Activated CD8-positive, alpha-beta memory T cell treated with anti-CD3 and anti-CD28 coated beads for 24 hours (primary cell): ENCODE measurements around the gene SEPTIN1.
"Not testable (repeated sequence)": the region's sequence is repeated elsewhere in the genome, so short reads cannot be mapped to it uniquely, and the experiment has no call there.

Experiments
- DNase-seq: peaks from one replicate; pipeline ENCODE4 v3.0.0-alpha.2; 2020

SEPTIN1 gene

DNA sequence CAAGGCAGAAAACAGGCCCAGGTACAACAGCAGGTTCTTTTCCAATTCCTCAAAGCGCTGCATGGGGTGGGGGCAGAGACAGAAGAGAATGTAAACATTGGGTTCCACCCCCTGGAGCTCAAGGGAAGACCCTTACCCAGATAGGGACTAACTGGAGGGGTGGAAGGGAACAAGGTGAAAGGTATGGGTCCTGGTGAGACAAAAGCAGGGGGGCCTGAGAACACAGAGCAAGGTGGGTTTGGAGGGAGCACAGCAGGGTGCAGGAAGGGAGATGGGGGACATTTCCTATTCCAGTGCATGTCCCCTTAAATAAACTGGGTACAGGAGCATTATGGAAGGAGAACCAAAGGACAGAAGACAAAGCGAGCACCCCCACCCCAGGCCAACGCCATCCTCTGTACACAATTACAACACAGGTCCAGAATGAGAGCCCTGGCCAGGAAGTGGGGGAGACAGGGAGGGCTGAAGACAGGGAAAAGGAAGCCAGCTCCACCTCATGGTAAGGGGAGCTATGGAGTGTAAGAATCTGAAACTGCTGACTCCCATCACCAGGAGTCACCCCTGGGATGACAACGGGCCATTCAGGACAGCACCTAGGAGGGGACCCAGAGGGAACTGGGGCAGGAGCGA is 25.2 kb downstream of the SEPTIN1 start:
- DNase-seq, result peak; percentile 52

DNA sequence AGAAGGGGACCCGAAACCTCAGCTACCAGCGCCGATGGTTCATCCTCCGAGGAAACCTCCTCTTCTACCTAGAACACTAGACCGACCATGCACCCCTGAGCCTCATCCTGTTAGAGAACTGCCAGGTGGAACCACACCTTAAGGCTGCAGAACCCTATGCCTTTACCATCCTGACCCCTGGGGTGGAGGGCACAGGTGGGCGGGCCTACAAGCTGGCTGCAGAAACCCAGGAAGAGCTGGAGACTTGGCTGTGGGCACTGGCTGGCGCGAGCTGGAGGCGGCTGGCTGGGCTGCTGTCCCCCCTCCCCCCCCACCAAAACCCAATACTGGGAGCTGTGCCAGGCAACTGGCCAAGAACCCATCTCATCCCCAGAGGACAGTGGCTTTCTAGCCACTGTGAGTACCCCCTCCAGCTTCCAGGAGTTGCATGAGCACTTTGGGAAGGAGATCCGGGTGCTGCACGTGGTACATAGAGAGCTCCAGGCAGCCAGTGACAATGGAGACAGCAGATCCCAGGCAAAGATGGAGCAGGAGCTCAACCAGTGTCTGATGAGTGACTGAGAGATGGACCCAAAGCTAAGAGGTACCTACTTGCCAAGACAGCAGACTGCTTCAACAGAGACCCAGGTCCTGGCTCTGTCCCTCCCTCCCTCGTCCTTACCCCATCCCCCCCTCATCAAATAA is 25.8 kb downstream of the SEPTIN1 start:
- DNase-seq, result peak; percentile 60

DNA sequence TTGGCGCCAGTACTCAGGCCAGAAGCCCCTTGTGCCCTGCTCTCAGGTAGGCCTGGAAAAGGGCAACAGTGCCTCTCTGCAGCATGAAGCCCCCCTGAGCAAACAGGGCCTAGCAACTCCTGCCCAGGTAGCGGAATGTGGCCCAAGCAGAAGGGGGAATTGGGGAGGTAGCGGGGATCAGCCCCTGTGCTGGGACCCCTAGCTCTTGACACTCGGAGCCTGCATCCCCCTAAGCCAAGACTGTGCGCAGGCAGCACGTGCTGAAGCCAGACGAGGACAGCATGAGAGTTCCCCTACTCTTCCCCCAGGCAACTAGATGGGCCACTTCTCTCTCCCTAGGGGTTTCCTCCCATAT is 26.4 kb downstream of the SEPTIN1 start:
- no peak for DNase-seq

DNA sequence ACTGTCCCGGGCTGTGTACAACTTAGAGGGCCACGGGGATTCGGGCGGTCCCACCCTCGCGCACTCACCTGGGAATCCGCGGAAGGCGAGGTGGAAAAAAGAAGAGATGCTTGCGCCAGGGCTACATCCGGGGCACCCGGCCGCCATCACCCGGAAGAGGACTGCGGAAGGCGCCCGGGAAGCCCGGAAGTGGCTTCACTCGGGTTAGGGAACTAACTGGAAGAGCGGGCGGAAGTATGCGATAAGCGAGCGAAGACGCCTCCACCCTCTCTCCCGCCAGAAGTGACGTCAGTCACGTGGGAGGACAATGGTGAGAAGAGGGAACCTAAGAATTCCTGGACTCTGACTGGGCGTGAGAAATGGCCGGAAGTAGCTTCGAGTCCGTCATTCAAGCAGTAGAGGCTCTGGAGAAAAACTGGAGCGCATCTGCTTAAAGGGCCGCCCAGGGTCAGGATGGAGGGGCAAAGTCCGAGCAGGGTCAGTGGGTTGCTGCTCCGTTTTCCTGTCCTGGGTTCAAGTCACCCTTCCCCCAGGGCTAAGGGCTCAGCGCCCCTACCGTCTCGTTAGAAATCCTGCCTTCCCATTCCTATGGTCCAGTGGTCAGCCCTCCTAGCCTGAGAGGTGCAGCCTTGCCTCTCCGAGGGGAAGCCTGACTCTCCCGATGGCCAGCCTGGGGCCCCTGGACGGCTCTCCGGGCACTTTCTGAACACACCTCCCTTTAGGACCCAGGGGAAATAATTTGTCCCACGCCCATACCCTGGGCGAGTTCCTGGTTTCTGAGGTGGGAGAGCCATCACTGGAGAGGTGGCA is 27.0 kb downstream of the SEPTIN1 start, which contains the start of gene CD2BP2:
Gene CD2BP2, minus strand, starts transcription at position 165 of the 810 bp plus-strand sequence. CDS start 627 bp downstream, outside the sequence.
- peak; percentile 90 for DNase-seq

DNA sequence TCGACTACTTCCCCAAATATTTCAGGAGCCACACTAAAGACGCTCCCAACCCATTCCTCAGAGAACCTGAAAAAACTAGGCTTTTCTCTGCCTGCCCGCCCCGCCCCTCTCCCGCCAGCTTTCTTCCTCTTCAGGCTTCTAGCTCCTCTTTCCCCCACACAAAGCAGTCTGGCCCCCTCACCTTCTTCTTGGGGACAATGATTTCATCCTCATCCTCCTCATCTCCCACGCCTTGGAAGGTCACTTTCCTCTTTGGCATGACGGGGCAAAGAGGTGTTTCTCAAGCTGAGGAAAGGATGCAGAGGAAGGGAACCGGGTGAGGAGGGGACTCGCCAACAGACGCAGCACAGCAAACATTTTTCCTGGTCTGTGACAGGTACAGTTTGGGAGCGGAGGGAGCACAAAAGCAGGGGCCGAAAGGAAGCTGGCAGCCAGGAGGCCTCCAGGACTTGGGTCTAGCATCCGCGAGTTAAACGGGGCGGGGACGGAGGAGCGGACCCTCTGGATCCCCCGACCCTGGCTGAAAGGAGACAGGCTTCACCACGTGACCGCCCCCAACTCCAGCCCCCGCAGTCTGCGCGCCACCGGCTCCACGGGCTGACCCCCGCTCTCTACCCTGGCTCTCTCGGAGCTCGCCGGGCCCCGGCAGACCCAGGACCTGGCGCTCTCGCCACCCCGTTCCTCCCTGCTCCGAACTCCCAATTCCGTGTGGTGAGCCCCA is 27.8 kb downstream of the SEPTIN1 start:
- DNase-seq, result no peak

DNA sequence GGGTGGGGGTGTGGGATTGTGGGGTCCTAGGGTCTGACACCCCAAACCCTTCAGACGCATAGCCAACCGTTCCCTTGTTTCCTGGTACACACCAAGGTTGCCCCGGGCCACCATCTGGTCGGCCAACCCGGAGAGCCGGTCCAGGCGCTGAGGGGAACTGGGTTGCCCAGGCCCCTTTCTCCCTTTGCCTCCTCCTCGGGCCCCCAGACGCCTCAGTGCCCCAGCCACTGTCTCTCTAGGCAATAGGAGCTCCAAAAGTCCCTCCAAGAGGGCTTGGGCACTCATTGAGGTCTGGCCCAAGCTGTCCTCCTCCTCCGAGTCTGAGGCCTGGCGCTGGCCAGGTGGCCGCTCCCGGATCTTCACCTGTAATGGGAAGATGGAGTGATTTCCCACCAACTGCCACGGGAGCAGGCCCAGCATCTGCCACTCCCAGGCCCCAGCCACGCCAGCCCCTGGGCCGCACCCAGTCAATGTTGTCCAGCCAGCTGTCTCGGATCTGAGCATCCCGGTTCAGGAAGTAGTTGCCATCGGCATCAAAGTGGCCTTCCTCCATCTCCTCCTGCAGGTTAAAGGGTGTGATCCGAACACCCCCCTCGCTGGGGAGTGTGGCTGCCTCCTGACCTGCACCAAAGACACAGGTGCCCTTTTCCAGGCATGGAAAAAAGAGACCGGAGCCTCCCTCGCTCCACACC is 28.8 kb downstream of the SEPTIN1 start:
- no peak for DNase-seq

DNA sequence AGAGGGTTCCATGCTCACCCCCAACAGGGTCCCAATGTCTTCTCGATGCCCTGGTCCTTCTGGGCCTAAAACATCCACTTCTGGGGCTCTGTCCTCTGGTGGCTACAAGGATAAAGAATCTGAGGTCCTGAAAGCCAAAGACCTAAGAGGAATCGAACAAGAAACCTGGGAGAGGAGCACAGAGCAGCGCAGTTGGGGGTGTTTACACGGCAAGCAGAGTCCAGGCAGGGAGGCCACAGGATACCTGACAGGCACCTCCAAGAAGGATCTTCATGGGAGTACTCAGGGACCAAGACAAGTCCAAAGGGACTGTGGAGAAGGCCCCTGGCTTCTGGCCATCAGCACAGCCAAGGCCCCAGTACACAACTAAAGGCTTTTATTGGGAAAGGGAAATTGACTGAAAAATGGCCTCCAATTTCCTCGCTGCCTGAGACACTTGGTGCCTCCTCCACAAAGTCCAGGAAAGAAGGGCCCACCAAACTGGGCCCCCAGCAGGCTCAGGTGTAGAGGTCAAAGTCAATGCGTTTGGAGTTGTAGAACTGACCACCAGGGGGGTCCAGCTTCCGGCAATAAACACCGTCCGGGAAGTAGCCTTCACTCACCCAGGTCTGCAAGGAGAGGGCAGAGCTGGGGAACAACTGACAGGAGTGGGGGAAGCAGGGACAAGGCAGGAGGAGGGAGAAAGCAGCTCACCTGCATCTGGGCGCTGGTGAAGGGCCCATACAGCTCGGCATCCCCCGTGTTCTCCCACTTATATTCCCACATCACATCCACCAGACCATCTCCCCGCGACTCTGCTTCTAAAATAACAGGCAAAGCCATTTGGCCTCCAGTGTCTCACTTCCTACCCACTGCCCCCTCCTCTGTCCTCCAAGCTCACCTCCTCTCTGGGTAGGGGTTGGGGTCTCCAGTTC is 29.6 kb downstream of the SEPTIN1 start:
- DNase-seq, result no peak

DNA sequence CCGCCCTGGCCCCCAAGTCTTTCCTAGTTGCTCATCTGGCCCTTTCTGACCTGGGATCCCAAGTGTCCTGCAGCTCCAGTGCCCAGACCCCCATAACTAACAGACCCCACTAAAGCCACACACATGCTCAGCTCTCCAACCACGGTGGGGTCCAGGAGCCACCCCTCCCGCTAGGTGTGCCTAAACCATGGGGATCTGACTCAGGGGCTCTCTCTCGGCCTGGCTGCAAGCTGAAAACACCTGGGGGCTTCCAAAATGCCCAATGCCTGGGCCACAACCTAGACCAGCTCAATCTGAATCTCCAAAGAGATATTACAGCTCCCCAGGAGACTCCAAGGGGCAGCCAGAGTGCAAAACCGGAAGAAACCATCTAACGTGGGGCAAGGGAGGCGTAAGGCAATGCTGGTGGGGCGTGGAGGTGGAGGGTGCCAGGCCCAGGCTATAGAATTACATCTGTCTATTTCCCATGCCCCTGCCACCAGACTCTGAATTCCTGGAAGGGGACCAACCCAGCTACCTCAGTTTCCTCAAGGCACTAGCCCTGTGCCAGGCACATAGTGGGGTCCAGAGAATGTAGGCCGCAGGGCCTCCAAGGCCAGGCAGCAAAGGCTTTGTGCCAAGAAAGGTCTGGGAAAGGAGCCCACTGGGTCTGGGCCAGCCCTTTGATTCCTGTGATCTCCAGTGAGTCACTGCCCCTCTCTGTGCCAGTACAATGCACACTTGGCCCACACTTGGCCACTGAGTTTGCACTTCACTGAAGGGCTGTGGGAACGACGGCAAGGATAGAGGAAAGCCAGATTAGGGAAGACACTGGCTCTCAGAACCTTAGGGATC is 30.6 kb downstream of the SEPTIN1 start:
- no peak for DNase-seq

DNA sequence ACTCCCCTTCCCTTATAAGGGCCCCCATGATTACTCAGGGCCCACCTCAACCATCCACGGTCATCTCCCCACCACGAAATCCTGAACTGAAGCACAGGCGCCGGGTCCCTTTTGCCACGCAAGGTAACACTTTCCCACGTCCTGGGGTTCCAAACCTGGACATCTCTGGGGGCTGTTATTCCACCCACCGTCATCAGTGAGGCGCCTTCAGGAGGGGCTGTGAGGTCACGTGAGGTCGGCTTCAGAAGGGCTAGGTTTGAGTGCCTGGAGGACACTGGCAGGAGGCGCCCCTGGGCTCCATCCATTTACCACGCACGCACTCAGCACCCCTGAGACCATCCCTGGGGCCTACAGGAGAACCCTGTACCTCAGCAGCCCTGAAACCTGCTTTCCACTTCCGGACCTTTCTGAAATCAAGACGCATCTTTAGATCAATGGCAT is 31.3 kb downstream of the SEPTIN1 start:
- no peak for DNase-seq

DNA sequence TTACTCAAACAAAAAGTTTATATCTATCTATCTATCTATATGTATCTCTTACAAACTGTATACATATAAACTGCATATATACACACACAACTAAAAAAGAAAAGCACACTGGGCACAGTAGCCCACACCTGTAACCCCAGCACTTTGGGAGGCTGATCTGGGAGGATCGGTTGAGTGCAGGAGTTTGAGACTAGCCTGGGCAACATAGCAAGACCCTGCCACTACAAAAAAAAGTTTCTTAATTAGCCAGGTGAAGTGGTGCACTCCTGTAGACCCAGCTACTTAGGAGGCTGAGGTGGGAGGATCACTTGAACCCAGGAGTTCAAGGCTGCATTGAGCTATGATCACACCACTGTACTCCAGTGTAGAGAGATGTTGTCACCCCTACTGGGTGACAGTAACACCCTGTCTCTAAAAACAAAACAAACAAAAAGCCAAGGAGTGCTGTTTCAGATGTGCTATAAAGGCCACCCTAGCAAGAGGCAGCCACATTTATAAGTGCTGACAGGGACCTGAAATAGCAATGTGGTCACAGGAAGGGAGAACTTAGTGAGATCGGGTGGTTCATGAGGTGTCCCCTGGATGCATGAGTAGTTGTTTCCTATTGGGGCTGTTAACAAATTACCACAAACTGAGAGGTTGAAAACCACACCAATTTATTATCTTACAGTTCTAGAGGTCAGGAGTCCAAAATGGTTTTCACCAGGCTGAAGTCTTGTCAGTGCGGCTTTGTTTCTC is 32.1 kb downstream of the SEPTIN1 start:
- DNase-seq, result no peak

DNA sequence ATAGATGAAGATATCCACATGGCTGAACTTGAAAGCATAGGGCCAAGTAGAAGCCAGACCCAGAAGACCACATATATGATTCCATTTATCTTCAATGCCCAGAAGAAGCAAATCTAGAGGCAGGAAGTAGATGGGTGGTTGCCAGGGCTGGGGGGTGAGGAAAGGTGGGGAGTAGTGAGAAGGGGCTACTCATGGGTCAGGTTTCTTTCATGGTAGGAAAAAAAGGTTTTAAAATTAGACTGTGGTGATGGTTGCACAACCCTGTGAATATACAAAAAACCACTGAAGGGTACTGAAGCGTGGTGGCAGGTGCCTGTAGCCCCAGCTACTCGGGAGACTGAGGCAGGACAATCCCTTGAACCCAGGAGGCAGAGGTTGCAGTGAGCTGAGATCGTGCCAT is 32.7 kb downstream of the SEPTIN1 start:
- no peak for DNase-seq

DNA sequence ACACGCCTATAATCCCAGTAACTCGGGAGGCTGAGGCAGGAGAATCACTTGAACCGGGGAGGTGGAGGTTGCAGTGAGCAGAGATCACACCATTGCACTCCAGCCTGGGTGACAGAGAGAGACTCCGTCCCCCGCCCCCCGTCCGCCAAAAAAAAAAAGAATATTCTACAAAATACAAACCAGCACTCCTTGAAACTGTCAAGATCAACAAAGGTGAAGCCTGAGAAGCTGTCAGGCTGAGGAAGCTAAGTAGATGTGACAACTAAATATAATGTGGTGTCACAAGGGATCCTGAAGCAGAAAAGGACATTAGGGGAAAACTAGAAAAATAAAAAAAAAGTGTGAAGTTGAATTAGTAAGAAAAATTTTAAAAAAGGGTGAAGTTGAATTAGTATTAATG is 33.4 kb downstream of the SEPTIN1 start:
- no peak for DNase-seq

DNA sequence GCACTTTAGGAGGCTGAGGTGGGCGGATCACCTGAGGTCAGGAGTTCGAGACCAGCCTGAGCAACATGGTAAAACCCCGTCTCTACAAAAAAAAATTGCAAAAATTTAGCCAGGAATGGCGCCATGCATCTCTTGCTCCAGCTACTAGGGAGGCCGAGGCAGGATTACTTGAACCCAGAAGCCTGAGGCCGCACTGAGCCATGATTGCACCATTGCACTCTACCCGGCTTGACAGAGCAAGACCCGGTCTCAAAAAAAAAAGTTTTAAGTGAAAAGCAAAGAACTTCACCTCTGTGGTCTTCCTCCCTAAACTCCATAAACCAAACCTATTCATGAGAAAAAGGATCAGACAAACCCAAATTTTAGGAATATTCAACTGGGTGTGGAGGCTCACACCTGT is 34.2 kb downstream of the SEPTIN1 start:
- DNase-seq, result no peak

DNA sequence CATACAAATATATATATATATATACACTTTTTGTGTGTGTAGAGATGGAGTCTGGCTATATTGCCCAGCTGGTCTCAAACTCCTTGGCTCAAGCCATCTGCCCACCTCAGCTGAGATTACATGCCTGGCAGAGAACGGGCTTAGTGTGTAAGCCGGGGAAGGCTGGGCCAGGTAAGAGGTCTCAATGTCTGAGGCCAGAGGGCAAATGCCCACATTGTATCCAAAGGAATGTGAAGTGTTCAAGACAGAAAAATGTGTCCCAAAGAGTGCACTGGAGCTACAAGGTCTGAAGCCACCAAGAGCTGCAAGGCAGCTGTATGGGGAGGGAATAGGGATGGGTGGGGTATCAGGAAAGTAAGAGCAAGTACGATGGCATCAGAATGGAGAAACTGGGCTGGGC is 36.1 kb downstream of the SEPTIN1 start:
- no peak for DNase-seq

DNA sequence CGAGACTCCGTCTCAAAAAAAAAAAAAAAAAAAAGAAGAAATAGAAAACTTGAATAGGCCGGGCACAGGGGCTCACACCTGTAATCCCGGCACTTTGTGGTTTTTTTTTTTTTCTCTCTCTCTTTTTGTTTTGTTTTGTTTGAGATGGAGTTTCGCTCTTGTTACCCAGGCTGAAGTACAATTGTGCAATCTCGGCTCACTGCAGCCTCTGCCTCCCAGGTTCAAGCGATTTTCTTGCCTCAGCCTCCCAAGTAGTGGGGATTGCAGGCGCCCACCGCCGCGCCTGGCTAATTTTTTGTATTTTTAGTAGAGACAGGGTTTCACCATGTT is 38.9 kb downstream of the SEPTIN1 start:
- not testable (repeated sequence) for DNase-seq

DNA sequence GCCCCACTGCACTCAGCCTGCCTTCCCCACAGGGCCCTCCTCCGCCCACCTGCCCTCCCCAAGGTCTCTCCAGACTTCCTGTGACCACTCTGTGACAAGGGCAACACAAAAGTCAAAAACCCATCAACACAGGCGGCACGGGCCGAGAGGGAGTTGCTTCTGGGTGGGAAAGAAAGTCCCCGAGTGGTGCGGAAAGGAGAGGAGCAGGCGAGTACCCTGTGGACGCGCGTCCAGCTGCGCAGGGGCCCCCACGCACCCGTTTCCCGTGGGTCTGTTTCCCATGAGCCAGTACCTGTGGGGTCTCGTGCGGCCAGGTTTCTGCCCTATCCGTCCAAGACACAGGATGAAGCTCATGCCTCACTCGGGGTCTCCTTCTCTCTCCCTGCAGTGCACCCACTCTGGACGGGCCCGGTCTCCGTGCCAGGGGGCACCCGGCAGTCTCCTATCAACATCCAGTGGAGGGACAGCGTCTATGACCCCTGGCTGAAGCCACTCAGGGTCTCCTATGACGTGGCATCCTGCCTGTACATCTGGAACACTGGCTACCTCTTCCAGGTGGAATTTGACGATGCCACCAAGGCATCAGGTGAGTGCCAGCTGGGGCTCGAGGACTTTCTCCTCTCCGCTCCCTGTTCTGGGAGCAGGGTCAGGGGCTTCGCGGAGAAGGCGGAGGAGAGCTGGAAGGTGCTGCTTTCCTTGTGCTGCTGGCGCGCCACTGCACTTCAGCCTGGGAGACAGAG is 39.4 kb downstream of the SEPTIN1 start:
- DNase-seq, result peak; percentile 47

DNA sequence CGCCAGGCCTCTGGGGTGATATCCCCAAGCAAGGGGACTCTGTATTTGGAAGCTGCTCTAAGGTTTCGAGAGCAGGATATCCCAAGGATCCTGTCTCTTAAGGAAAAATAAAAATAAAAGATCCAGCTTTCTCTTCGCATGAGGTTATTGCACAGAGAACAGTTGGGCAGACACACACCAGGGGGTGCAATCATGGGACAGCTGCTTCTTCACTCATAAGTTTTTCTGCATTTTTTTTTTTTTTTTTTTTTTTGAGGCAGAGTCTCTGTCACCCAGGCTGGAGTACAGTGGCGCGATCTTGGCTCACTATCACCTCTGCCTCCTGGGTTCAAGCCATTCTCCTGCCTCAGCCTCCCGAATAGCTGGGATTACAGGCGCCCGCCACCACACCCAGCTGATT is 40.4 kb downstream of the SEPTIN1 start:
- peak; percentile 4 for DNase-seq

DNA sequence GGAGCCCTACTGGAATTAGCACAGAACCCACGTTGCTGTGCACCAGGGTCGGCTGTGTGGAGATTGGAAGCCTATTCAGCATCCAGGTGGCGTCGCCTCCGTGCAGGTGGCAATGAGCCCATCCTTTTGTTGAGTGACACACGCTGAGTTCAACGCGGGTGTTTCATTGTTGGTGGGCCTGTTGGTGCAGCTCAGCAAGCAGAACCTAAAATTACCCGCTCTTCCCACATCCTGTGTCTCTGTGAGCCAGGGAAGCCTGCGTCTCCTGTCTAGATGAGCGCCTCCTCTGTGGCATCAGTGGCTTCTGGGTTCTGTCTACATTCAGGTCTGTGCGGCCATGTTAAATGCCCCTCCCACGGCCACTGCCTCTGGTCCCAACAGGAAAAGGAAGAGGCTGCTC is 41.7 kb downstream of the SEPTIN1 start:
- peak; percentile 55 for DNase-seq

DNA sequence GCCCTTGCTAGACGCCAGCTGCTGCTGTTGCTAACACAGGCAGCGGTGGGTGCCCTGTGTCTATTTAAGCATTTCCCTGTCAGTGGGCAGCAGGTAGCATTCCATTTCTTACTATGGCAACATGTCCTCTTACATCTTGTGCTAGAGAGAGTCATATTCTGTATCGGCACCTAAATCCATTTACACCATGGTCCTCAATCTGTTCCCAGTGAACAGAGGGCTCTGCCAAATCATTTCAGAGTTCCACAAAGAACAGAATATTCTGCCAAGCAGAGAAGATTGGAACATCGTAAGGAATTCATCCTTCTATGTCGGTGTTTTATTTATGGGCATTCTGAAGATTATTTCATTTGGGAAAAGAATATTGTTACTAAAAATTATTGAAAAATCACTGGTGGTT is 43.6 kb downstream of the SEPTIN1 start:
- not testable (repeated sequence) for DNase-seq
